ENCODE measurements around the gene TMEM131. TPM values are rescaled to one million over a fixed set of nuclear protein-coding genes. Genes with fewer than 3 reads are reported as not detected.

TMEM131 gene
- total and polyA plus RNA-seq, 12 donors, result 13.7 to 57.5 (median 34.0) TPM

DNA sequence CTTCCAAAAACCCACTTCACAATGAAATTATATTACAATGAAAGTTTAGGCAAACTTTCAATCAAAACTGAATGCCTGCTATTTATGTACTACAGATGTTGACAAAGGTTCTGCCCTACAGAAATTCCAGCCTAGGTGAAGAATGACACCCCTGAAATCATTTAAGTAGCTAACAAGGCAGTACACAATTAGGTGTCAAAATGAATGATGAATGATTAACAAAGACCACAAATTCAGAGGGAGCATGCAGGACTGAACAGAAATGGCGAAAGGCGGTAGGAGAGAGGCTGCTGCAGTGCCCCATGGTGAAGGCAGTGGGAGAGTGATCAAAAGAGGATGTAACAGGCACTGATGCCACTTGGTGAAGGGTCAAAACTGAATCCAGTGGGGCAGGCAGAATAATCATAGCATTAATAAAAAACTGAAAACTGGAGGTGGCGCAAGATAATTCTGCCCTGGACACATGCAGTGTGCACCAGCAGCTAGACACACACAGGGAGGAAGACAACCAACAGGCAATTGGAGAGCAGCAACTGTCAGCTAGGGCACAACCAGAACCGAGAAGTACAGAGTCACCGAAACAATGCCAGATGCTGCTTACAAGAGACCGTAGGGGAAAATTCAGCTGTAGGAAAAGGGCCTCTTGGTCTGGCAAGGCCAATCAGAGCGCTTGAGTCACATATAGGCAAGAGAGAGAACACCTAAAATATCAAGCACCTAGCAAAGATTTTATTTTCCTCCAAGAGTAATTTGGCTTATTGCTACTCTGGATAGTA, 4.5 kb downstream of the TMEM131 start:
- no peak for TF ChIP-seq POLR2A (IDR thresholded peaks at IDR 0.05)
- TF ChIP-seq, protein P1, sequence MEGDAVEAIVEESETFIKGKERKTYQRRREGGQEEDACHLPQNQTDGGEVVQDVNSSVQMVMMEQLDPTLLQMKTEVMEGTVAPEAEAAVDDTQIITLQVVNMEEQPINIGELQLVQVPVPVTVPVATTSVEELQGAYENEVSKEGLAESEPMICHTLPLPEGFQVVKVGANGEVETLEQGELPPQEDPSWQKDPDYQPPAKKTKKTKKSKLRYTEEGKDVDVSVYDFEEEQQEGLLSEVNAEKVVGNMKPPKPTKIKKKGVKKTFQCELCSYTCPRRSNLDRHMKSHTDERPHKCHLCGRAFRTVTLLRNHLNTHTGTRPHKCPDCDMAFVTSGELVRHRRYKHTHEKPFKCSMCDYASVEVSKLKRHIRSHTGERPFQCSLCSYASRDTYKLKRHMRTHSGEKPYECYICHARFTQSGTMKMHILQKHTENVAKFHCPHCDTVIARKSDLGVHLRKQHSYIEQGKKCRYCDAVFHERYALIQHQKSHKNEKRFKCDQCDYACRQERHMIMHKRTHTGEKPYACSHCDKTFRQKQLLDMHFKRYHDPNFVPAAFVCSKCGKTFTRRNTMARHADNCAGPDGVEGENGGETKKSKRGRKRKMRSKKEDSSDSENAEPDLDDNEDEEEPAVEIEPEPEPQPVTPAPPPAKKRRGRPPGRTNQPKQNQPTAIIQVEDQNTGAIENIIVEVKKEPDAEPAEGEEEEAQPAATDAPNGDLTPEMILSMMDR (IDR thresholded peaks at IDR 0.05), result no peak
- WGBS, 4 donors, result 91 to 95% (median 94%) methylated on average over 7 of the region's 7 CpGs
- no peak overlapping the region for H3K27ac ChIP-seq
- no peaks in the 10 kb centered on the region for H3K27me3 ChIP-seq
- H3K4me3 ChIP-seq, result no peak overlapping the region
- H3K36me3 ChIP-seq (replicated peaks in 1 of 2), result no peaks in the 10 kb centered on the region
- intact Hi-C loops (cut with DNase I), result no loop called here
- no peak for DNase-seq
- peaks cover 0 to 5% (median 0%) of the 10 kb centered on the region in 3 donors for H3K9me3 ChIP-seq (replicated peaks in 1 of 3)
- H3K4me1 ChIP-seq (replicated peaks in 1 of 2), result peaks cover 13 to 40% of the 10 kb centered on the region in 2 donors

DNA sequence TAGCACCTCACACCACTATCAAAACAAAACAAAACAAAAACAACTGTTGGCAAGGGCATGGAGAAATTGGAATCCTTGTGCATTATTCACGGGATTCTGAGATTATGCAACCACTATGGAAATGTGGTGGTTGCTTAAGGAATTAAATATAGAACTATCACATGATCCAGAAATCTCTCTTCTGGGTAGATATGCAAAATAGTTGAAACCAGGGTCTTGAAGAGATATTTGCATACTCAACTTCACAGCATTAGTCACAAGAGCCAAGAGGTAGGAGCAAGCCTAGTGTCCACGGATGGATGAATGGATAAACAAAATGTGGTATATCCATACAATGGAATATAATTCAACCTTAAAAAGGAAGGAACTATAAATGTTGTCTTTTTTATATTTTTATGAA, 7.0 kb downstream of the TMEM131 start:
- 73 to 78% (median 77%) methylated on average over 2 of the region's 2 CpGs for WGBS, 4 donors
- intact Hi-C loops (cut with DNase I), result no loop called here
- no peak for DNase-seq
- Histone ChIP-seq H3K4me1 (replicated peaks in 1 of 2) (peaks cover 4 to 30% of the 10 kb centered on the region in 2 donors), H3K4me3 (no peak overlapping the region), H3K36me3 (replicated peaks in 1 of 2) (no peaks in the 10 kb centered on the region), H3K9me3 (replicated peaks in 1 of 3) (peaks cover 0 to 7% (median 5%) of the 10 kb centered on the region in 3 donors), H3K27me3 (no peaks in the 10 kb centered on the region), H3K27ac (no peak overlapping the region)
- TF ChIP-seq POLR2A (IDR thresholded peaks at IDR 0.05), result no peak
- TF ChIP-seq, protein P1 (IDR thresholded peaks at IDR 0.05), result no peak

DNA sequence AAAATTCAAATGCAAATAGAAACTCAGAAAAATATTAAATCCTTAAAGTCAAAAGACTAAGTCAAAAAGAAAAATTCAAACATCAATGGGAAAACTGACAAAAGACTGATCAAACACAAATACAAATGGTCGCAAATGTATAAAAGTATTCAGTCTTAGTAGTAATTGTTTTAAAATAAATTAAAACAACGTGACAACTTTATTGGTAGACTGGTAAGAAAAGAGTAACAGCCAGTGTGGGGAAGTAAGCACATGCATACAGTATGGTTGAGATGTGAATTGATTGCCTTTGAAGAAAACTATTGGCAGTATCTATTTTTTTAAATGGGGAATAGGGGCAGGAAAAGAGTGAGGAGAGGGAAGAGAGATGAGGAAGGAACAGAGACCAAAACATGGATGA, 9.8 kb downstream of the TMEM131 start:
- Histone ChIP-seq H3K27ac (no peak overlapping the region), H3K4me1 (replicated peaks in 1 of 2) (peaks cover 0 to 11% of the 10 kb centered on the region in 2 donors), H3K36me3 (replicated peaks in 1 of 2) (no peaks in the 10 kb centered on the region), H3K9me3 (replicated peaks in 1 of 3) (peaks cover 0 to 7% (median 5%) of the 10 kb centered on the region in 3 donors), H3K4me3 (no peak overlapping the region), H3K27me3 (no peaks in the 10 kb centered on the region)
- DNase-seq, result no peak
- no peak for TF ChIP-seq POLR2A (IDR thresholded peaks at IDR 0.05)
- TF ChIP-seq, protein P1 (IDR thresholded peaks at IDR 0.05), result no peak
- intact Hi-C loops (cut with DNase I), result no loop called here
- WGBS, 4 donors, result 95 to 100% (median 97%) methylated on average over 2 of the region's 2 CpGs

DNA sequence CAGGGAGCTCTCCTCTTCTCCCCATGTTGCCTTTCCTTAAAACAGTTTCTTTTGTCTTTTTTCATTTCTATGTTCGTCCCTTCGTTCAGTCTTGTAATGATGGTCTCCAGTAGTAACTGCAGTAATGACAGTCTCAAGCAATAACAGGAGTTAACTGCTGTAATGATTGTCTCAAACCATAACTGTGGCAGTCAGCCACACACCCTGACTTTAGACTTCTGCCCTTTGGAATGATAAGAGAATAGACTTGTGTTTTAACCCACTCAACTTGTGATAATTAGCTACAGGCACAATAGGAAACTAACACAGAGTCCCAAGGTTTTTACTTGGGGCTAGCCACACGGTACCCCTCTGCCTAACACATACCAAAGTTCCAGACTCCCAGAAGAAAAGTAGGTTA, 12.1 kb downstream of the TMEM131 start:
- intact Hi-C loops (cut with DNase I), result no loop called here
- DNase-seq, result no peak
- Histone ChIP-seq H3K4me1 (replicated peaks in 1 of 2) (peaks cover 0 to 6% of the 10 kb centered on the region in 2 donors), H3K4me3 (no peak overlapping the region), H3K9me3 (replicated peaks in 1 of 3) (peaks cover 0 to 7% (median 5%) of the 10 kb centered on the region in 3 donors), H3K27me3 (no peaks in the 10 kb centered on the region), H3K36me3 (replicated peaks in 1 of 2) (no peaks in the 10 kb centered on the region), H3K27ac (no peak overlapping the region)
- TF ChIP-seq, protein P1 (IDR thresholded peaks at IDR 0.05), result no peak
- TF ChIP-seq POLR2A (IDR thresholded peaks at IDR 0.05), result no peak
- 85 to 91% (median 89%) methylated on average over 3 of the region's 3 CpGs for WGBS, 4 donors
